Measurements from ENCODE around the gene RNASET2. TPM values are rescaled to one million over a fixed set of nuclear protein-coding genes. Genes with fewer than 3 reads are reported as not detected.

Gene RNASET2
- total and polyA plus RNA-seq, 2 of the 13 experiments (the other 11 are each of a cell fraction or from before 2014, with no cell fraction given), result 44.6 to 597 TPM

DNA sequence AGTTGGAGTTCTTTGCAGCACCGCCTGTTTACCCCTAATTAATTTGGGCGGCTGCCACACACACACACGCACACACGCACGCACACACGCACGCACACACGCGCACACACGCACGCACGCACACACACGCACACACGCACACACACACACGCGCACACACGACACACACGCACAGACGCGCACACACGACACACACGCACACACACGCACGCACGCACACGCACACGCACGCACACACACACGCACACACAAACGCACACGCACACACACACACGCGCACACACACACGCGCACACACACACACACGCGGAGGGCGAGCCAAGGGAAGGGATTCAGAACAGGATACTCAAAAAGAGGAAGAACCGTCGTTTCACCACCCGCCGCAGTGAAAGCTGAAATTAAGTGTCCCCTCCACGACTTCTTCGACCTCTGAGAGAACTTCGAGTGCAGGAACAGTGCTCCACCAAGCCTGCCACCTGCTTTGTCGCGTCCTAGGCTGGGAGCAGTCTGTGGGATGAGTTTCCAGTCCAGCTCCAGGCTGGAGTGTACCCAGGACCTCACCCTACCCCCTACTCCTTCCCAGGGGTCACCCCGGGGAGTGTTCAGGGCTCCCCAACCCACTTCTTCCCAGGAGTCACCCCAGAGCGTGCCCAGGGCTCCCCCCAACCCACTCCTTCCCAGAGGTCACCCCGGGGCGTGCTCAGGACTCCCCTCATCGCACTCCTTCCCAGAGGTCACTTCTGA lies 1.1 kb downstream of the RNASET2 start (continued):
- TF ChIP-seq, protein P1, sequence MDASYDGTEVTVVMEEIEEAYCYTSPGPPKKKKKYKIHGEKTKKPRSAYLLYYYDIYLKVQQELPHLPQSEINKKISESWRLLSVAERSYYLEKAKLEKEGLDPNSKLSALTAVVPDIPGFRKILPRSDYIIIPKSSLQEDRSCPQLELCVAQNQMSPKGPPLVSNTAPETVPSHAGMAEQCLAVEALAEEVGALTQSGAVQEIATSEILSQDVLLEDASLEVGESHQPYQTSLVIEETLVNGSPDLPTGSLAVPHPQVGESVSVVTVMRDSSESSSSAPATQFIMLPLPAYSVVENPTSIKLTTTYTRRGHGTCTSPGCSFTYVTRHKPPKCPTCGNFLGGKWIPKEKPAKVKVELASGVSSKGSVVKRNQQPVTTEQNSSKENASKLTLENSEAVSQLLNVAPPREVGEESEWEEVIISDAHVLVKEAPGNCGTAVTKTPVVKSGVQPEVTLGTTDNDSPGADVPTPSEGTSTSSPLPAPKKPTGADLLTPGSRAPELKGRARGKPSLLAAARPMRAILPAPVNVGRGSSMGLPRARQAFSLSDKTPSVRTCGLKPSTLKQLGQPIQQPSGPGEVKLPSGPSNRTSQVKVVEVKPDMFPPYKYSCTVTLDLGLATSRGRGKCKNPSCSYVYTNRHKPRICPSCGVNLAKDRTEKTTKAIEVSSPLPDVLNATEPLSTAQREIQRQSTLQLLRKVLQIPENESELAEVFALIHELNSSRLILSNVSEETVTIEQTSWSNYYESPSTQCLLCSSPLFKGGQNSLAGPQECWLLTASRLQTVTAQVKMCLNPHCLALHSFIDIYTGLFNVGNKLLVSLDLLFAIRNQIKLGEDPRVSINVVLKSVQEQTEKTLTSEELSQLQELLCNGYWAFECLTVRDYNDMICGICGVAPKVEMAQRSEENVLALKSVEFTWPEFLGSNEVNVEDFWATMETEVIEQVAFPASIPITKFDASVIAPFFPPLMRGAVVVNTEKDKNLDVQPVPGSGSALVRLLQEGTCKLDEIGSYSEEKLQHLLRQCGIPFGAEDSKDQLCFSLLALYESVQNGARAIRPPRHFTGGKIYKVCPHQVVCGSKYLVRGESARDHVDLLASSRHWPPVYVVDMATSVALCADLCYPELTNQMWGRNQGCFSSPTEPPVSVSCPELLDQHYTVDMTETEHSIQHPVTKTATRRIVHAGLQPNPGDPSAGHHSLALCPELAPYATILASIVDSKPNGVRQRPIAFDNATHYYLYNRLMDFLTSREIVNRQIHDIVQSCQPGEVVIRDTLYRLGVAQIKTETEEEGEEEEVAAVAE (CRISPR knock-in tag; IDR thresholded peaks at IDR 0.05; ENCODE audit: borderline replicate concordance), result no peak
- TF ChIP-seq HNF4G (IDR thresholded peaks at IDR 0.05; ENCODE audit: borderline replicate concordance, low read depth, low read length), result no peak
- no peak for TF ChIP-seq HNF4G (CRISPR knock-in tag; IDR thresholded peaks at IDR 0.05; ENCODE audit: borderline replicate concordance, low read depth)
- TF ChIP-seq RBFOX2 (IDR thresholded peaks at IDR 0.05; ENCODE audit: low read depth, low read length), result peak; percentile 75
- TF ChIP-seq, protein P2, sequence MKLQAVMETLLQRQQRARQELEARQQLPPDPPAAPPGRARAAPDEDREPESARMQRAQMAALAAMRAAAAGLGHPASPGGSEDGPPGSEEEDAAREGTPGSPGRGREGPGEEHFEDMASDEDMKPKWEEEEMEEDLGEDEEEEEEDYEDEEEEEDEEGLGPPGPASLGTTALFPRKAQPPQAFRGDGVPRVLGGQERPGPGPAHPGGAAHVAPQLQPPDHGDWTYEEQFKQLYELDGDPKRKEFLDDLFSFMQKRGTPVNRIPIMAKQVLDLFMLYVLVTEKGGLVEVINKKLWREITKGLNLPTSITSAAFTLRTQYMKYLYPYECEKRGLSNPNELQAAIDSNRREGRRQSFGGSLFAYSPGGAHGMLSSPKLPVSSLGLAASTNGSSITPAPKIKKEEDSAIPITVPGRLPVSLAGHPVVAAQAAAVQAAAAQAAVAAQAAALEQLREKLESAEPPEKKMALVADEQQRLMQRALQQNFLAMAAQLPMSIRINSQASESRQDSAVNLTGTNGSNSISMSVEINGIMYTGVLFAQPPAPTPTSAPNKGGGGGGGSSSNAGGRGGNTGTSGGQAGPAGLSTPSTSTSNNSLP (IDR thresholded peaks at IDR 0.05; ENCODE audit: low read depth, low read length), result no peak
- no peak for TF ChIP-seq HDAC1 (CRISPR knock-in tag; IDR thresholded peaks at IDR 0.05)
- TF ChIP-seq ZMYM3 (CRISPR knock-in tag; IDR thresholded peaks at IDR 0.05), result peak; percentile 47; the same call in 1 of the 2 replicates
- no peak for TF ChIP-seq ZNF160 (CRISPR knock-in tag; IDR thresholded peaks at IDR 0.05)
- 0 out of 2 replicates have a peak, but pooled peaks have one; percentile 13 for TF ChIP-seq SRY (CRISPR knock-in tag; IDR thresholded peaks at IDR 0.05)
- TF ChIP-seq RAD51 (IDR thresholded peaks at IDR 0.05; ENCODE audit: borderline replicate concordance), result no peak
- TF ChIP-seq CENPT (CRISPR knock-in tag; IDR thresholded peaks at IDR 0.05; ENCODE audit: low read depth), result peak; percentile 82; the same call in 1 of the 2 replicates
- no peak for TF ChIP-seq KAT8 (CRISPR knock-in tag; IDR thresholded peaks at IDR 0.05)
- TF ChIP-seq, protein P3, sequence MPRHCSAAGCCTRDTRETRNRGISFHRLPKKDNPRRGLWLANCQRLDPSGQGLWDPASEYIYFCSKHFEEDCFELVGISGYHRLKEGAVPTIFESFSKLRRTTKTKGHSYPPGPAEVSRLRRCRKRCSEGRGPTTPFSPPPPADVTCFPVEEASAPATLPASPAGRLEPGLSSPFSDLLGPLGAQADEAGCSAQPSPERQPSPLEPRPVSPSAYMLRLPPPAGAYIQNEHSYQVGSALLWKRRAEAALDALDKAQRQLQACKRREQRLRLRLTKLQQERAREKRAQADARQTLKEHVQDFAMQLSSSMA (CRISPR knock-in tag; IDR thresholded peaks at IDR 0.05), result no peak
- no peak for TF ChIP-seq ZNF484 (CRISPR knock-in tag; IDR thresholded peaks at IDR 0.05; ENCODE audit: borderline replicate concordance, low read depth)
- TF ChIP-seq, protein P4, sequence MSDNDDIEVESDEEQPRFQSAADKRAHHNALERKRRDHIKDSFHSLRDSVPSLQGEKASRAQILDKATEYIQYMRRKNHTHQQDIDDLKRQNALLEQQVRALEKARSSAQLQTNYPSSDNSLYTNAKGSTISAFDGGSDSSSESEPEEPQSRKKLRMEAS (IDR thresholded peaks at IDR 0.05), result peak; percentile 67
- 0 out of 2 replicates have a peak, but pooled peaks have one; percentile 17 for TF ChIP-seq FLYWCH1 (CRISPR knock-in tag; IDR thresholded peaks at IDR 0.05)
- no peak for TF ChIP-seq ZSCAN12 (CRISPR knock-in tag; IDR thresholded peaks at IDR 0.05)
- peak; percentile 97 for TF ChIP-seq DNMT1 (CRISPR knock-in tag; IDR thresholded peaks at IDR 0.05)
- TF ChIP-seq NAIF1 (CRISPR knock-in tag; IDR thresholded peaks at IDR 0.05; ENCODE audit: borderline replicate concordance), result no peak
- no peak for TF ChIP-seq ZBTB21 (CRISPR knock-in tag; IDR thresholded peaks at IDR 0.05)
- TF ChIP-seq, protein P5, sequence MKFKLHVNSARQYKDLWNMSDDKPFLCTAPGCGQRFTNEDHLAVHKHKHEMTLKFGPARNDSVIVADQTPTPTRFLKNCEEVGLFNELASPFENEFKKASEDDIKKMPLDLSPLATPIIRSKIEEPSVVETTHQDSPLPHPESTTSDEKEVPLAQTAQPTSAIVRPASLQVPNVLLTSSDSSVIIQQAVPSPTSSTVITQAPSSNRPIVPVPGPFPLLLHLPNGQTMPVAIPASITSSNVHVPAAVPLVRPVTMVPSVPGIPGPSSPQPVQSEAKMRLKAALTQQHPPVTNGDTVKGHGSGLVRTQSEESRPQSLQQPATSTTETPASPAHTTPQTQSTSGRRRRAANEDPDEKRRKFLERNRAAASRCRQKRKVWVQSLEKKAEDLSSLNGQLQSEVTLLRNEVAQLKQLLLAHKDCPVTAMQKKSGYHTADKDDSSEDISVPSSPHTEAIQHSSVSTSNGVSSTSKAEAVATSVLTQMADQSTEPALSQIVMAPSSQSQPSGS (CRISPR knock-in tag; IDR thresholded peaks at IDR 0.05), result no peak
- peak; percentile 68; the same call in 1 of the 2 replicates for TF ChIP-seq ZNF589 (CRISPR knock-in tag; conservative IDR thresholded peaks at IDR 0.05)

Measured in HepG2 (cell line).